GM12892 (cell line): ENCODE measurements around the gene KCNG2.

Experiments
- POLR2A ChIP-seq: IDR thresholded peaks from 2 replicates; pipeline ENCODE4 v1.6.1; 2011; ENCODE audit warnings: low read depth, low read length, control low read depth
- POLR2AphosphoS5 ChIP-seq: IDR thresholded peaks from 2 replicates; pipeline ENCODE4 v1.6.1; 2011; ENCODE audit warnings: low read depth, low read length, control low read depth

DNA sequence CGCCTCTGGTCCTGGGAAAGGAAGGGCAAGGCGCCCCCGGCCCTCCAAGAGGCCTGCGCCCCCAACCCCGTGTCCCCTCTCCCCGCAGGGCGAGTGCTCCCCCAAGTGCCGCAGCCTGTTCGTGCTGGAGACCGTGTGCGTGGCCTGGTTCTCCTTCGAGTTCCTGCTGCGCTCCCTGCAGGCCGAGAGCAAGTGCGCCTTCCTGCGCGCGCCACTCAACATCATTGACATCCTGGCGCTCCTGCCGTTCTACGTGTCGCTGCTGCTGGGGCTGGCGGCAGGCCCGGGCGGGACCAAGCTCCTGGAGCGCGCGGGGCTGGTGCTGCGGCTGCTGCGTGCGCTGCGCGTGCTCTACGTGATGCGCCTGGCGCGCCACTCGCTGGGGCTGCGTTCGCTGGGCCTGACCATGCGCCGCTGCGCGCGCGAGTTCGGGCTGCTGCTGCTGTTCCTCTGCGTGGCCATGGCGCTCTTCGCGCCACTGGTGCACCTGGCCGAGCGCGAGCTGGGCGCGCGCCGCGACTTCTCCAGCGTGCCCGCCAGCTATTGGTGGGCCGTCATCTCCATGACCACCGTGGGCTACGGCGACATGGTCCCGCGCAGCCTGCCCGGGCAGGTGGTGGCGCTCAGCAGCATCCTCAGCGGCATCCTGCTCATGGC lies 101.3 kb downstream of the KCNG2 start:
- no peak for TF ChIP-seq POLR2A
- no peak for TF ChIP-seq POLR2AphosphoS5
